Left ventricle myocardium inferior (tissue), 1 donor: ENCODE results near the gene ARMC9. TPM values are rescaled to one million over a fixed set of nuclear protein-coding genes. Genes with fewer than 3 reads are reported as not detected.

Experiments
- DNase-seq: peaks from one replicate; pipeline ENCODE4 v3.0.0-alpha.2; 2020
- H3K27ac ChIP-seq: fragments of 200-600 bp; replicated peaks from 2 replicates; pipeline ENCODE4 v1.8.0; 2021
- H3K27me3 ChIP-seq: fragments of 200-600 bp; 2 replicates; pipeline ENCODE4 v1.8.0; 2021; ENCODE audit warnings: low read depth
- H3K36me3 ChIP-seq: fragments of 200-600 bp; 2 replicates; pipeline ENCODE4 v1.8.0; 2021
- H3K4me1 ChIP-seq: fragments of 200-600 bp; 2 replicates; pipeline ENCODE4 v1.8.0; 2021
- H3K4me3 ChIP-seq: fragments of 200-600 bp; 2 replicates; pipeline ENCODE4 v1.8.0; 2021; ENCODE audit warnings: mild to moderate bottlenecking, moderate library complexity
- H3K9me3 ChIP-seq: fragments of 200-600 bp; replicated peaks from 2 replicates; pipeline ENCODE4 v1.8.0; 2021
- intact Hi-C: fragments of 100-400 bp; cut with micrococcal nuclease; formaldehyde crosslinking; loops from one replicate; pipeline ENCODE4 v1.11.0; 2022
- total RNA-seq: library from RNA; stranded (reverse); fragmentation: NEBNext Ultra II Directional; extraction: Animal tissue kit (Norgen Biotek cat#: 25700); gene quantifications from one replicate; pipeline ENCODE4 v1.2.1, GENCODE V29; 2021
- TF ChIP-seq, protein P1 (sequence below): fragments of 200-600 bp; IDR thresholded peaks from 2 replicates; pipeline ENCODE4 v1.8.0; 2021; ENCODE audit warnings: antibody characterized with exemption, mild to moderate bottlenecking, borderline replicate concordance
- donor health status: DM: no; HTN: yes; CAD: no; lungs with severe emphysema.

The ARMC9 gene
- total RNA-seq, 1 donor from 2014 or later, result 3.1 TPM

DNA sequence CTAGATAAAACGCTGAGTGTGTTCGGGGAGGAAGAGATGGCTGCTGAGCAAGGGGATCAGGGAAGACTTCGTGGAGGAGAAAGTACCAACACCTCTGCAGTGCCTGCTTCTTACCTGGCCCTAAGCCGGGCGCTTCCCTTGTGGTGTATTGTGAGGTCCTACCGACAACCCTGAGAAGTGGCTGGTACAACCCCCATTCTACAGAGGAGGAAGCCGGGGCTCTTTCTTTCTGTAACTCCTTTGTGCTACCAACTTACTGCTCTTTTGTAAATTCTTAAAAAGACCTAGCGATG lies 96.9 kb downstream of the ARMC9 start:
- Histone ChIP-seq H3K27ac (no peak overlapping the region), H3K36me3 (peaks cover 4% of the 10 kb centered on the region), H3K4me1 (peaks cover 37% of the 10 kb centered on the region), H3K9me3 (no peaks in the 10 kb centered on the region), H3K4me3 (no peak overlapping the region), H3K27me3 (no peaks in the 10 kb centered on the region)
- TF ChIP-seq, protein P1, sequence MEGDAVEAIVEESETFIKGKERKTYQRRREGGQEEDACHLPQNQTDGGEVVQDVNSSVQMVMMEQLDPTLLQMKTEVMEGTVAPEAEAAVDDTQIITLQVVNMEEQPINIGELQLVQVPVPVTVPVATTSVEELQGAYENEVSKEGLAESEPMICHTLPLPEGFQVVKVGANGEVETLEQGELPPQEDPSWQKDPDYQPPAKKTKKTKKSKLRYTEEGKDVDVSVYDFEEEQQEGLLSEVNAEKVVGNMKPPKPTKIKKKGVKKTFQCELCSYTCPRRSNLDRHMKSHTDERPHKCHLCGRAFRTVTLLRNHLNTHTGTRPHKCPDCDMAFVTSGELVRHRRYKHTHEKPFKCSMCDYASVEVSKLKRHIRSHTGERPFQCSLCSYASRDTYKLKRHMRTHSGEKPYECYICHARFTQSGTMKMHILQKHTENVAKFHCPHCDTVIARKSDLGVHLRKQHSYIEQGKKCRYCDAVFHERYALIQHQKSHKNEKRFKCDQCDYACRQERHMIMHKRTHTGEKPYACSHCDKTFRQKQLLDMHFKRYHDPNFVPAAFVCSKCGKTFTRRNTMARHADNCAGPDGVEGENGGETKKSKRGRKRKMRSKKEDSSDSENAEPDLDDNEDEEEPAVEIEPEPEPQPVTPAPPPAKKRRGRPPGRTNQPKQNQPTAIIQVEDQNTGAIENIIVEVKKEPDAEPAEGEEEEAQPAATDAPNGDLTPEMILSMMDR, result no peak
- intact Hi-C loops, result loop anchor here (10.0 kb wide), 1 partner anchor 109 kb away; no protein-coding TSS in a partner anchor
- no peak for DNase-seq

GRCh38 chr2:231296401-231296974 lies 98.1 kb downstream of the ARMC9 start:
- Histone ChIP-seq H3K9me3 (no peaks in the 10 kb centered on the region), H3K4me1 (peaks cover 43% of the 10 kb centered on the region), H3K27me3 (no peaks in the 10 kb centered on the region), H3K36me3 (no peaks in the 10 kb centered on the region), H3K27ac (no peak overlapping the region), H3K4me3 (no peak overlapping the region)
- intact Hi-C loops, result loop anchor here (10.0 kb wide), 1 partner anchor 108 kb away; no protein-coding TSS in a partner anchor
- TF ChIP-seq, protein P1, result no peak
- DNase-seq, result no peak

GRCh38 chr2:231297108-231297908 lies 98.9 kb downstream of the ARMC9 start:
- no peaks in the 10 kb centered on the region for H3K9me3 ChIP-seq

GRCh38 chr2:231298091-231298490 lies 99.7 kb downstream of the ARMC9 start:
- Histone ChIP-seq H3K4me3 (no peak overlapping the region), H3K27me3 (no peaks in the 10 kb centered on the region), H3K4me1 (peaks cover 43% of the 10 kb centered on the region), H3K9me3 (no peaks in the 10 kb centered on the region), H3K27ac (no peak overlapping the region), H3K36me3 (no peaks in the 10 kb centered on the region)
- TF ChIP-seq, protein P1, result no peak
- intact Hi-C loops, result loop anchor here (10.0 kb wide), 1 partner anchor 107 kb away; no protein-coding TSS in a partner anchor
- no peak for DNase-seq

More at GRCh38 chr2:231297108-231297908, 98.9 kb downstream of the ARMC9 start:
- intact Hi-C loops, result loop anchor here (10.0 kb wide), 1 partner anchor 107 kb away; no protein-coding TSS in a partner anchor
- Histone ChIP-seq H3K36me3 (no peaks in the 10 kb centered on the region), H3K4me1 (peaks cover 43% of the 10 kb centered on the region), H3K27me3 (no peaks in the 10 kb centered on the region), H3K27ac (peak overlapping the region; percentile 54), H3K4me3 (no peak overlapping the region)
- DNase-seq, result peak; percentile 53
- TF ChIP-seq, protein P1, result peak; percentile 78

DNA sequence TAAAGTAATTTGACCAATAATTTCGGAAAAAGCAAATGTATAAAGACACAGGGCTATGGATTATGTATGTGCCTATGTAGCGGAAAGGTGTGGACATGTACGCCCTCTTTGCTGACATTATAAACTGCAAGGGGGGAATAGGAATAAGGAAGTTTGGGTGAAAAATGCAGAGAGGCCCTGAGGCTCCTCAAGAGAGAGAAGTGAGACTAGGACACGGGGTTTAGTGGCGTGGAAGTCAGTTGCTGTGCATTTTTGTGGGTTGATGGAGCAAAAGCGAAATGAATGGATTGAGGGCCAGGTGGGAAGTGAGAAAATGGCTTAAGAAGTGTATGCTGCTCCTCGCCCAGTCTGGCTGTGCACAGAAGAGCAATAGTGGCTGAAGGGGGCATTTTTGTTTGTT lies 100.8 kb downstream of the ARMC9 start:
- Histone ChIP-seq H3K4me1 (peaks cover 36% of the 10 kb centered on the region), H3K27ac (no peak overlapping the region), H3K9me3 (no peaks in the 10 kb centered on the region), H3K27me3 (no peaks in the 10 kb centered on the region), H3K36me3 (no peaks in the 10 kb centered on the region), H3K4me3 (no peak overlapping the region)
- no peak for DNase-seq
- TF ChIP-seq, protein P1, result no peak
- intact Hi-C loops, result loop anchor here (10.0 kb wide), 1 partner anchor 106 kb away; no protein-coding TSS in a partner anchor
